HG02571 (cell line): Measurements from ENCODE around the gene RNF2.
"Not testable (repeated sequence)": the region's sequence is repeated elsewhere in the genome, so short reads cannot be mapped to it uniquely, and the experiment has no call there.

Experiments
- ATAC-seq: cut with Tn5 transposase; IDR thresholded peaks from one replicate; pipeline ENCODE4 v1.9.1; 2021; ENCODE audit warnings: mild to moderate bottlenecking, moderate library complexity; ENCODE audit not compliant: unreplicated experiment

RNF2 gene

DNA sequence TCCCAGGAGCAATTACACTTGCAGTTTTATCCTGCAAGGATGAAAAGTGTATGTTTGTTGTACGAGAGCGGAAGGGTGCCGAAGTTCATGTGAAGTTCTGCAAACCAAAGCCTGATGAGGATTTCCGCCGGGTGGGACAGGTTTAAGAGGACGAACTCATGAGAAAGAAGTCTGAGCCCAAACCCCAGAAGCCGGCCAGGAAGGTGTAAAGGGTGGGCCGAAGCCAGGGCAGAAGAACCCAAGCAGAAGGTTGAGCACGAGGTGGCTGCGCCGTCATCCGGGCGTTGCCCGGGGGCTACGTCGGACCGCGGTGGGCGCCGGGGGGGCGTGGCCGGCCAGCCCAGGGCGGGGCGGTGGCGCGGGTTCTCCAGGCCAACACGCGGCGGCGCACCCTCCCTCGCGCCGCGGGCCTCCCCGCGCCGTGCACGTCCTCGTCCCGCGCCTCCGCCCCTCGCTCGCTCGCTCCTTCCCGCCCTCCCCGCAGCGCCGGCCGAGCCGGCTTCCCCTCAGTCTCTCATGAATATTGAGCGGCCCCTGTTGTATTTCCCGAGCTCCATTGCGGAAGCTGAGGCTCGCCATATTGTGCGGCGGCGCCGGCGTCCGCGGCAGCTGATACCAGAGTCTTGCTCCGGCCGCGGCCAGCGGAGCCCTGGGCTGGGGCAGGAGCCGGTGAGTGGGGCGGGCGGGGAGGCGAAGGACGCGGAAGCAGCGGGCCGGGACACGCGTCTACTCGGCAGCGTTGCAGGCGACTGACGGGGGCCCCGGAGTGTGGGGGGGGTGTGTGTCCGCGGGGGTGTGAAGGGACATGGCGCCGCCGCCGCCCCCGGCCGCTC is at the start of gene RNF2:
Gene RNF2 (plus strand): TSS at position 578 of the 833 bp plus-strand sequence. CDS start 41,996 bp downstream, outside the sequence.
- ATAC-seq: peak; percentile 74

DNA sequence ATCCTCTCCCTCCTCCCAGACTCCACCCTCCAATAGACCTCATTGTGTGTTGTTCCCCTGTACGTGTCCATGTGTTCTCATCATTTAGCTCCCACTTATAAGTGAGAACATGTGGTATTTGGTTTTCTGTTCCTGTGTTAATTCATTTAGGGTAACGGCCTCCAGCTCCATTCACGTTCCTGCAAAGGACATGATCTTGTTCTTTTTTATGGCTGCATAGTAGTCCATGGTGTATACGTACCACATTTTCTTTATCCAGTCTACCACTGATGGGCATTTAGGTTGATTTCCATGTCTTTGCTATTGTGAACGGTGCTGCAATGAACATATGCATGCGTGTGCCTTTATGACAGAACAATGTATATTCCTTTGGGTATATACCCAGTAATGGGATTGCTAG is 45.4 kb upstream of the RNF2 start:
- not testable (repeated sequence) for ATAC-seq

DNA sequence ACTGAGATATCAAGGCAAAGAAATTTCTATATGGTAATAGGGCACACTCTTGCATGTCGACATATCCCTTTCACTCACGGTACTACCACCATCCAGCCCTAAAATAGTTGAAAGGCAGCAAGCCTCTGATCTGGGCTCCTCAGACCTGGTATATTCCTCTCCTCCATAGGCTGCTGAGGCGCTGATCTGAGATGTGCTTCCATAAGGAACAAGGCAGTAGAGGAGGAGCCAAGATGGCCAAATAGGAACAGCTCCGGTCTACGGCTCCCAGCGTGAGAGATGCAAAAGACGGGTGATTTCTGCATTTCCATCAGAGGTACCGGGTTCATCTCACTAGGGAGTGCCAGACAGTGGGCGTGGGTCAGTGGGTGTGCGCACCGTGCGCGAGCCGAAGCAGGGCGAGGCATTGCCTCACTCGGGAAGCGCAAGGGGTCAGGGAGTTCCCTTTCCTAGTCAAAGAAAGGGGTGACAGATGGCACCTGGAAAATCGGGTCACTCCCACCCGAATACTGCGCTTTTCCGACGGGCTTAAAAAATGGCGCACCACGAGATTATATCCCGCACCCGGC is 44.0 kb upstream of the RNF2 start:
- not testable (repeated sequence) for ATAC-seq

DNA sequence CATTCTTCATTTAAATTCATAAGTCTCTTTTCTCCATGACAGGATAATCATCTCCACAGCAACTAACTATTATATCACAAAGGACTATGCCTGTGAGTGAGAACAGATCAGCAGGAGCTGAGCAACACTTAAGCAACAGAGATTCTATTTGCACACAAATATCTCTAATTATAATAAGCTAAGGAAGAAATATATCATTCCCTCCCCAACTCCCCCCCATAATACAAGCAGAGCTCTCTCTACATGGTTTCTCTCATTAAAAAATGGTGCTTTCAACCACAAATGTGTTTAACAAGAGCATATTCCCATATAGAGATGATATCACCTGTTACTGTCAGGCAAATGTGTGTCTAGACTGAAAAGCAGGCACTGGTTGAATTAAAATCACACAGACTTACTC is 36.5 kb upstream of the RNF2 start:
- no peak for ATAC-seq

DNA sequence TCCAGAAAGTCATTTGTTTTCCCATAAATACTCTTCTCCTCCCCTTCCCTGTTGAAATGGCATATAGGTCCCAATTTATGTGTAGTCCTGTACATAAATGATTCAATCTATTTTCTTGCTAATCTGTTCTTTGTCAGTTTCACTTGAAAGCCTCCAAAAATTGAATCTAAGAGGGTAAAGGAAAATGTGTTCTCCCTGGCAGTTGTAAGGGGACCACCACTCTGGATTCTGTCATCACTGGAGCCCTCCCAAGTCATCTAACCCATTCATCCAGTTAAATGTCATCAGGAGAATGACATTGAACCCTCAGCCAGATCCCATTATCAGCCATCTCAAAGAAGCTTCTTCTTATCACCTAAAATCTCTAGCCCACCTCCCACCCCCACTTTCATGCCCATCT is 35.0 kb upstream of the RNF2 start:
- no peak for ATAC-seq

DNA sequence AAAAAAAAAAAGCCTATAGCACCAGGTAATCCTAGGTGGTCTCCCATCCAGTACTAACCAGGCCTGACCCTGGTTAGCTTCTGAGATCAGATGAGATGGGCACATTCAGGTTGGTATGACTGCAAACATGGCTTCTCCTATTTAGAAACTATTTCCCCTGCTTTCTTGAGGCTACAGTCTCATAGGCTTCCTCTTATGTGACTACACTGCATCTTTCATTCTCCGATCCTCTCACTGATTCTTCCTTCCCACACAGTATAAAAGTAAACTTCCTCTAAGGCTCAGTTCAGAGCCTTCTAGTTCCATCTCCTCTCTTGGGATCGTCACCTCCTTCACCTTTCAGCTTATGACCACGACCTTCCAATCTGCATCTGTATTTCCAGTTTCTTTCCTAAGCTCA is 30.4 kb upstream of the RNF2 start:
- no peak for ATAC-seq

DNA sequence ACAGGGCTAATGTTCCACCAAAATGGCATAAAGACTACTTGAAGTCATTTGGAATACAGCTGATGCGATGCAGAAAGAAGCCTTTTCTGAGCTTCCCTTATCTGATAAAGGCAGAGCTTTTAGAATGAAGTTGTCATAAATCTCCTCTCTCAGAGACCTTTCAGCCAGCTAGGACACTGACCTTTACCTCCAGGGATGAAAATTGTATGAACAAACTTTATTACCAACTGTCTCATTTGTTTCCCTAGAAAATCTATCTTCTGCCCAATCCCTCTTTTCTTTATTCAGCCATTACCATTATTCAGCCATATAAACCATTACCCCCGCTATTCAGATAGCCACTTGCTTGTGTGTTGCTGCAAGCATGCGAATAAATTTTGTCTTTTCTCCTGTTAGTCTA is 29.7 kb upstream of the RNF2 start:
- no peak for ATAC-seq

DNA sequence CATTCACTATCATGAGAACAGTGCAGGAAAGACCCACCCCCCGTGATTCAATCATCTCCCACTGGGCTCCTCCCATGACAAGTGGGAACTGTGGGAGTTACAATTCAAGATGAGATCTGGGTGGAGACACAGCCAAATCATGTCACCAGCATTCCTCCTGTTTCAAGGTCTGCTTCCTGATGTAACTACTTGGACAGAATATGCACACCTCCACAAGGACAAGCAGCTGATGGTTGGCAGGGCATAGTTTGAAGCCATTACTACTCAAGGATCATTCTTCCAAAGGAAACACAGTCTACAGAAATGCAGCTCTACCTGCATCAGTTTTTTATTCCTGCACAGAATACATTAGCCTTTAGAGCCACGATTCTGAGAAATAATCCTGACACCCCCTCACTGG is 28.5 kb upstream of the RNF2 start:
- no peak for ATAC-seq

DNA sequence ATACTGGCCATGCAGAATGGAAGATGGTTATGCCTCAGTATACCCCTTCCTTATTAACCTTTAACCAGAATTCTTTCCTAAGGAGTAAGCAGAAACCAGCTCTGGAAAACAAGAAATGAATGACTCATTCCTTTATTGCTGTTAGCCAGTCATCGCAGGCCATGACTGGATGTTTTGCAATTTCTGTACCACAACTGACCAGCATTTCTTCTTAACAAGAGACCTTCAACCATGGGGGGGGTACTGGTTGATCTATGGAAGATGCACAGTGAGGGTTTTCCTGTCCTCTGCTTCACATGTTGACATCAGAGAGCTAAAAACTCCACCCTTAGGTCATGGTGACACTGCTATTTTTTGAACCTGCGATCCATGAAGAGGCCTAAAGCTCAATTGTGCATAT is 28.0 kb upstream of the RNF2 start:
- no peak for ATAC-seq

DNA sequence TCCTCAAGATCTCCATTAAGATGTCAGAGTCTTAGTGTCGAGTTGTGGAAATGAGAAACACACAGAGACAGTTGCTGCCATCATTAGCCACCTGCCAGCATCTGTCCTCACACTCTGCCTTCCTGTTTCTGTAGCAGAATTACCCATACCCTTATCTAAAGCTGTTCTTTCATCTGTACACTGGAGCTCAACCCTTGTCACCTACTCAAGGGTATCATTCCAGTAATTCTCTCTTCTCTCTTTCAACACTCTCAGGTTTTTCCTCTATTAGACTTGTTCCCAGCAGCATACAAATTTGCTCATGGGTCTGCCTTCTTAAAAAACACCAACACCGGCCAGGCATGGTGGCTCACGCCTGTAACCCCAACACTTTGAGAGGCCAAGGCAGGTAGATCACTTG is 27.4 kb upstream of the RNF2 start:
- ATAC-seq: no peak

DNA sequence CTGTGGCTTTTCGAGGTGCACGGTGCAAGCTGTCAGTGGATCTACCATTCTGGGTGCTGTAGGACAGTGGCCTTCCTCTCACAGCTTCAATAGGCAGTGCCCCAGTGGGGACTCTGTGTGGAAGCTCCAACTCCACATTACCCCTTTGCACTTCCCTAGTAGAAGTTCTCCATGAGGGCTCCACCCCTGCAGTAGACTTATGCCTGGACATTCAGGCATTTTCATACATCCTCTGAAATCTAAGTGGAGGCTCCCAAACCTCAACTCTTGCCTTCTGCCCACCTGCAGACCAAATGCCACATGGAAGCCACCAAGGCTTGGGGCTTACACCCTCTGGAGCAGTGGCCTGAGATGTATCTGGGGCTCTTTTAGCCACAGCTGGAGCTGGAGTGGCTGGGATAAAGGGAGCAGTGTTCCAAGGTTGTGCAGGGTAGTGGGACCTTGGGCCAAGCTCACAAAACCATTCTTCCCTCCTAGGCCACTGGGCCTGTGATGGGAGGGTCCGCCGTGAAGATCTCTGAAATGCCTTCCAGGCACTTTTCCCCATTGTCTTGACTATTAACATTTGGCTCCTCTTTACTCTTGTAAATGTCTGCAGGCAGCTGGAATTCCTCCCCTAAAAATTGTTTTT is 18.0 kb upstream of the RNF2 start:
- no peak for ATAC-seq

DNA sequence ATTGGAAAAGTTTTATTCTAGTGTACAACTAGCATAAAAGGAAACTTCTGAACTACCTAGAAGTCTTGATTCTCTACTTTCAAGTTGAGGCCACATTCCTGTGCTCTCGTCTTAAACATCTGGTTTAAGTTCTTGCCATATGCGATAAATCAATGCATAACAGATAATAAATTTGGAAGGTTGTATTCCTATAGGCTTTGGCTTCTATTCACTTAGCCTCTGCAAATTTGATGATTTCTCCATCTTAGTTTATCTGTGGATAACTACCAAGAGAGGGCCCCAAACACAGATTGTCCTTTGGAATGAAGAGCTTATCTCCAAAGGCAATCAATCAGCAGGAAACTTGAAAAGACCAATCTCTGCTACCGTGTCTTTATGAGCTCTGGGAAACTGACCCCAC is 11.7 kb upstream of the RNF2 start:
- no peak for ATAC-seq

DNA sequence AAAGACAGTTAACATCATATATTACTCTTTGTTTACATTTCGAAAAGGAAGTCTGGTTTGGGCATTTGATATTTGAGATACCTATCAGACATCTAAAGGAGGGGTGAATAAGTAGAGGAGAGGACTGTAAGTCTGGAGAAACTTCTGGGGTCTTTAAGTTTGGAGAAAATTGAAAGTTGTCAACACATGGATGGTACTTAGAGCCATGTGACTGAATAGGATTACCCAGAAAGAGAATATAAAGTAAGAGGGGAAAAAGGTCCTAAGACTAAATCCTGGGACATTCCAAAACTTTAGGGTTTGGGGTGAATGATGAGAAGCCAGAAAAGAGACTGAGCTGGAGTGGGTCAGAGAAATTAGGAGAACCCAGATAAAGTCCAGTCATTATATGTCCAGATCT is 10.1 kb upstream of the RNF2 start:
- no peak for ATAC-seq

DNA sequence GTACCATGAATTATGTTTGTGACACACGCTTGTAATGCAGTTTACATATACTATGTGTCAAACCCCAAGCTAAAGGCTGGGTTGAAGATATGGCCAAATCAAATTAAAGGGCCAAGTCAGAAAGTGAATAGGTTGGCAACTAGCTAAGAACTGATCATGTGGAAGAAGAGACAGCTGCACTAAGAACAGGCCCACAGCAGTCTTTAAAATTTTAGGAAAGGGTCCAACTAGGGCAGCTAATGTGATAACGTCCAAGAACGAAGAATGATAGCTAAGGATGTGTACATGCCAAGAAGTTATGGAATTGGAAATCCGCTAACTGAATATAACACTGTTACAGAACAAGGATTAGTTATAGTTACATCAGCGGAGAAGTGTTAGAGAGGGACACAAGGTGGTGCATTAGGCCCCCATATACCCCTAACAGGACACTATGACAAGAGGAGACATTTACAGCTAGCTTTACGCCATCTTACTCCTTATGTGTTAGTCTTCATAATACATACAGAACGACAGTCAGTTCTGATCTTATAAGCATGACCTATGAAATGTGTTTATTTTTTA is 6.5 kb upstream of the RNF2 start:
- ATAC-seq: no peak

DNA sequence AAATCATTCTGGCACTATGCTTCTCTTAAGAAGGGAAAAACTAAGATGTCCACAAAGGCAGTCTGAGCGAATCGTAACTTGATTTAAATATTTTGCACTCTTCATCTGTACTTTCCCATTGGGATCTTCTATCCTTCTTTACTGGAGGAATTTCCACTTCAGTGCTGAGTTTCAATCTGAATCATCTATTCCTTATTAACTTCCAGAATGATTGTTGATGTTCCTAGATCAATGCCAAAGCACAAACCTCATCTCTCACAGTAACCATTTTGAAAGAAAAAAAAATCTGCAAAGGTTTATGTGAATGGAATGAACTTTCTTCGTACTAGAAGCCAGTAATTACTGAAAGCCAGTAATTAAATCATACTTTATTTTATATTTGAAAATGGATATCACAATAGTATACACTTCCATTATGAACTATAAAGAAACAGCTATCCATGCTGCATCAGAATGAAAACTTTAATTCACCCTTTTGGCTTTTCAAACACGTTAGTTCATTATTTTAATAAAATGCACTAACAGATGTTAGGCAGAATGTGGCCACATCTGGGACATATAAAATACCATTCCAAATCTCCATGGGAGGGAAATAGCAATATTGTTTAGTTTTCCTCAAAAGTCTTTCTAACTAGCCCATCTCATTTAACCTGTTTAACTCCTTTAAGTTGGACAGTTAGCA is 5.5 kb upstream of the RNF2 start:
- ATAC-seq: no peak

DNA sequence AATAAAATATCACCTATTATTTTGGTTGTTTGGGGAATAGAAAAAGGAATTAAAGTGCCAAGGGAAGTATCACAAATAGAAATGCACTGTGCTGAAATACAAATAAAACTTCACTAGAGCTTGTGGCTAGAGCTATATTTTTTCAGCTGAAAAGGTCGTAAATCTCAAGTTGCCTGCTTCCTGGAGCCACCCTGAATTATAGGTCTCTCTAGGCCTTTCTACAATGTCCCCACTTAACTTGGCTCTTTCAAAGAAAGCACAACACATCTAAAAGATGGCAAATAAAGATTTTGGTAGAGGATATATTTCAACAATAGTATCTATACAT is 5.0 kb upstream of the RNF2 start:
- ATAC-seq: no peak

DNA sequence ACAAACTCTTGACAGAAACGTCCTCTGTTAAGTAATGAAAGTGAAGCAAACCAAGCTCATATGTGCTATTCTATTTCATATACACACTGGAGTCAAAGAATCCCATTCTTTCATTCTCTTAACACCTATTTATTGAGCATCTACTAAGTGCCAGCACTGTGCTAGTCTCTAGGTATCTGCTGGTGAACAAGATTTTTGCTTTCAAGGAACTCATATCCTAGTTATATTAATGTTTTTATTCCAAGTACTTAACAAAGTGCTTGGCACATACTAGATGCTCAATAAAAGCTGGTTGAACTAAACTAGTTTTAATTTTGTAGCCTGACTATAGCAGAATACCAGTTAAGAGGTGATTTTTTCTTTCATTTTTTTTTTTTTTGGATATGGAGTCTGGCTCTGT is 3.6 kb upstream of the RNF2 start:
- no peak for ATAC-seq

DNA sequence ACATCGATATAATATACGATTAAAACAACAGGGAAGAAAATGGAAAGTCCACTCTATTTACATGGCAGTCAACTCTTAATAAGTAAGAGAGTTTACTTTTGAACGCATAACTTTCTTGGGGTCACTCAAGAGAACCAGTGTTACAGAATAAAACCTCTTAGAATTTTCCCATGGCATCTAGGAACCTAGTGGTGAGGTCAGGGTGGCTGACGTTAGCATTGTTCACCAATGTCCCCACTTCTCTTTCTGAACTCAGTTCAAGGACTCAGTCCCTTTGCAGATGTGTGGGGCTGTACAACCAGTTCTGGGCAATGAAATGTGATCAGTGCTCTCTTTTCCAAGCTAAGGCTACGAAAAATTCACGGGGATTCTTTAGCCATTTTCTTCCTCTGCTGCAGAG is 2.6 kb upstream of the RNF2 start:
- no peak for ATAC-seq

DNA sequence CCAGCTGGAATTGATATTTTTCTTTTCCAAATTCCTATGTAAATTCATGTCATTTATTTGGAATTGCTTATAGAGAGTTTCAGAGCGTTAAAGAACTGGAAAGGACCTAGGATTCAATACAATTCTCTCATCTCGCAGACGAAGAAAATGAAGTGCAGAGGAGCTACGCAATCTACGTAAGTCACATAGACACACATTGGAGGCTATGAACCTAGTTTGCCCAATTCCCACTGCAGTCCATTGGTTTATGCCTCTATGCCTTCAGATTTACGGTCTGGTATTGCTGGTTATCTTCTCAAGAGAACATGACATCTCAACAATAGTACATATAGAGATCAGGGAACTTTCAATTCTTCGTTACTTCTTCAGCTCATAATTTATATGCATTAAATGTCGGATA is 971 bp upstream of the RNF2 start:
- no peak for ATAC-seq

DNA sequence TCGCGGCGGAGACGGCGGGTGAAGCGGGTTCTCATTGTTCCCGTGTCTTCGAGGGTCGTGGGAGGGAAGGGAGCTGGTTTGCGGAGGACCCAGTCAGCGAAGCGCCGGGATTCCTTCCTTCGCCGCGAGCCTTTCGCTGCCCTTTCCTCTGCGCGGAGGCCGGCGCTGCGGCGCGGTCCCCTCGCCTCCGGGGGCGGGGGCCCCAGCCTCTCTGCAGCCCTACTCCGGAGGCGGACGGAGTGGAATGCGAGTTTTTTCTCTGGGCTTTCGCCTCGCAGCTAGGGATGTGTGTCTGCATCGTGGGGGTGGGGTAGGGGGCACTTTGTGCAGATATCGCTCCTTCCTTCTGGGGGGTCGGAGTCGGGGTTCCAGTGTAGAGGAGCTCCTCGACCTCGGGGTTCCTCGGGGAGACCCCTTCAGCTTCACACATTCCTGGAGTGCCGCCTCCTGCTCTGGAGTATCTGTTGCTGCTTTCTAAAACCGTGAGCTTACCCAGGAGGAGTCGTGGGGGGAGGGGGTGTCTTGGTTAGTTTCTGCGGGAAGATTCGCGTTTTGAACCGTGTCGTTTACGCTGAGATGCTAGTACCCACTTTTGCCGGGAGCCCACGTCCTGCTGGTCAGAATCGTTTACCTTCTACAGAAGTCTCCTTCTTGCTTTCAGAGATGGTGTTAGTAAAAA is 595 bp downstream of the RNF2 start:
- peak; percentile 33 for ATAC-seq

DNA sequence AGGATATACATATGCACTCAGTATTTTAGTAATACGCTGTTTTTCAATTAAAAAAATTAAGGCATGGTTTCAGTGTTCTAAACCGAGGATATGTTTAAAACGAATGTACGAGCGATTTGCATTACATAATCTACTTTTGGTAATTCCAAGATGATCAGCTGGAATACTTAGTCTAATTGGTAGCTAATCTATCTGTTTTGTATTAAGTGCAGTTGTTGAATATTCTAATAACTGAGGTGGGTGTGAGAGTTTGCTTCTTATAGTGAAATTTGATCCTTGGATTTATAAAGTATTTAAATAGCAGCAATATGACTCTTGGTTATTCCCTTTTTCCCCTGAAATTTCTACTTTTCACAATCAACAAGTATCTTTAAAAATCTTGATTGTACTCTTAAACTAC is 1.3 kb downstream of the RNF2 start:
- ATAC-seq: no peak
